MM.1S (cell line): ENCODE results near the gene PCMTD2.
"Not testable (repeated sequence)": the region's sequence is repeated elsewhere in the genome, so short reads cannot be mapped to it uniquely, and the experiment has no call there.

Experiments used
- DNase-seq: peaks from one replicate; pipeline ENCODE4 v3.0.0-alpha.2; 2015
- H2AFZ ChIP-seq: fragments of 300-600 bp; sonication (generic); 2 replicates; pipeline ENCODE4 v1.6.0; 2016; ENCODE audit warnings: antibody characterized with exemption, low read length
- H3F3A ChIP-seq: fragments of 300-600 bp; sonication (generic); 2 replicates; pipeline ENCODE4 v1.6.1; 2016; ENCODE audit warnings: mild to moderate bottlenecking, antibody characterized with exemption, low read length, moderate library complexity, mixed read lengths; ENCODE audit not compliant: insufficient read depth
- H3K27ac ChIP-seq: fragments of 300-600 bp; sonication (generic); 2 replicates; pipeline ENCODE4 v1.5.1; 2016; ENCODE audit warnings: mild to moderate bottlenecking, low read length
- H3K27me3 ChIP-seq: fragments of 300-600 bp; sonication (generic); replicated peaks from 2 replicates; pipeline ENCODE4 v1.6.0; 2016; ENCODE audit warnings: low read length; ENCODE audit not compliant: insufficient read depth
- H3K36me3 ChIP-seq: fragments of 300-600 bp; sonication (generic); replicated peaks from 2 replicates; pipeline ENCODE4 v1.6.1; 2016; ENCODE audit warnings: mild to moderate bottlenecking, low read length, mixed read lengths; ENCODE audit not compliant: insufficient read depth
- H3K4me1 ChIP-seq: fragments of 300-600 bp; sonication (generic); 2 replicates; pipeline ENCODE4 v1.6.1; 2016; ENCODE audit warnings: low read length, mixed read lengths
- H3K4me2 ChIP-seq: fragments of 300-600 bp; sonication (generic); 2 replicates; pipeline ENCODE4 v1.6.0; 2016; ENCODE audit warnings: low read depth, low read length
- H3K4me3 ChIP-seq: fragments of 300-600 bp; sonication (generic); 2 replicates; pipeline ENCODE4 v1.5.1; 2016; ENCODE audit warnings: low read length, mixed read lengths
- H3K79me2 ChIP-seq: fragments of 300-600 bp; sonication (generic); 2 replicates; pipeline ENCODE4 v1.6.1; 2016; ENCODE audit warnings: mixed run types, low read length, mixed read lengths
- H3K9ac ChIP-seq: fragments of 300-600 bp; sonication (generic); 2 replicates; pipeline ENCODE4 v1.6.1; 2016; ENCODE audit warnings: low read length, mixed read lengths
- H3K9me2 ChIP-seq: fragments of 300-600 bp; sonication (generic); replicated peaks from 2 replicates; pipeline ENCODE4 v1.6.1; 2016; ENCODE audit warnings: mild to moderate bottlenecking, low read length, mixed read lengths; ENCODE audit not compliant: insufficient read depth
- H3K9me3 ChIP-seq: fragments of 300-600 bp; sonication (generic); replicated peaks from 2 replicates; pipeline ENCODE4 v1.6.1; 2016; ENCODE audit warnings: mild to moderate bottlenecking, low read length, mixed read lengths; ENCODE audit not compliant: insufficient read depth
- H4K20me1 ChIP-seq: fragments of 300-600 bp; sonication (generic); 2 replicates; pipeline ENCODE4 v1.6.1; 2016; ENCODE audit warnings: mild to moderate bottlenecking, low read length, moderate library complexity, mixed read lengths; ENCODE audit not compliant: insufficient read depth
- CTCF ChIP-seq: fragments of 300-600 bp; sonication (generic); IDR thresholded peaks from 2 replicates; pipeline ENCODE4 v1.5.1; 2016; ENCODE audit warnings: antibody characterized with exemption, low read length, mixed read lengths
- EZH2 ChIP-seq: fragments of 300-600 bp; sonication (generic); optimal IDR thresholded peaks from 2 replicates; pipeline ENCODE3; 2017; ENCODE audit warnings: low read depth, mild to moderate bottlenecking, antibody characterized with exemption, low read length, mixed read lengths
- EZH2phosphoT487 ChIP-seq: fragments of 300-600 bp; sonication (generic); IDR thresholded peaks from 2 replicates; pipeline ENCODE4 v1.6.1; 2018; ENCODE audit warnings: antibody characterized with exemption, low read length

Gene PCMTD2

DNA sequence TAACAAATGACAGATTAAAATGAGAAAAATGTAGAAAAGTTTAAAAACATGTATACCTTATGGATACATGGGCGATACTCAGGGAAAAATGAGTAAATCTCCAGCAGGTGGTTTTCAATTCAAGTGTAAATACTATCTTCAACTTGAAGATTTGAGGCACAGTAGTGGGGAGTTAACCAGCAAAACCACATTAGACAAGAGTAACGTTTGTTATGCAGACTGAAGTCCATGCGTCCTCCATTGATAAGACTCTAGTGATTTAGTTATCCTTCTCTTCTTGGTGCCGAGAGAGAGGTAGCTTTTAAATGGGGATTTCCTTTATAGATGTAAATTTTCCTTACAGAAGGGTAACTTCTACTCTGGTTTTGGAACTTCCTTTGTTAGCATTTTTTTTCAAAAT, 28.1 kb downstream of the PCMTD2 start:
- Histone ChIP-seq H4K20me1 (no peaks in the 10 kb centered on the region), H3K79me2 (no peaks in the 10 kb centered on the region), H3K27ac (no peak overlapping the region), H3K9ac (no peak overlapping the region), H2AFZ (no peak overlapping the region), H3K4me1 (peaks cover 7% of the 10 kb centered on the region), H3F3A (peaks cover 6% of the 10 kb centered on the region; the same call in 1 of the 2 replicates), H3K9me3 (no peaks in the 10 kb centered on the region), H3K9me2 (no peaks in the 10 kb centered on the region), H3K36me3 (no peaks in the 10 kb centered on the region), H3K4me2 (no peak overlapping the region), H3K27me3 (peaks cover 11% of the 10 kb centered on the region; the same call in 1 of the 2 replicates), H3K4me3 (no peak overlapping the region)
- TF ChIP-seq CTCF (no peak), EZH2 (no peak), EZH2phosphoT487 (no peak)
- DNase-seq = no peak

DNA sequence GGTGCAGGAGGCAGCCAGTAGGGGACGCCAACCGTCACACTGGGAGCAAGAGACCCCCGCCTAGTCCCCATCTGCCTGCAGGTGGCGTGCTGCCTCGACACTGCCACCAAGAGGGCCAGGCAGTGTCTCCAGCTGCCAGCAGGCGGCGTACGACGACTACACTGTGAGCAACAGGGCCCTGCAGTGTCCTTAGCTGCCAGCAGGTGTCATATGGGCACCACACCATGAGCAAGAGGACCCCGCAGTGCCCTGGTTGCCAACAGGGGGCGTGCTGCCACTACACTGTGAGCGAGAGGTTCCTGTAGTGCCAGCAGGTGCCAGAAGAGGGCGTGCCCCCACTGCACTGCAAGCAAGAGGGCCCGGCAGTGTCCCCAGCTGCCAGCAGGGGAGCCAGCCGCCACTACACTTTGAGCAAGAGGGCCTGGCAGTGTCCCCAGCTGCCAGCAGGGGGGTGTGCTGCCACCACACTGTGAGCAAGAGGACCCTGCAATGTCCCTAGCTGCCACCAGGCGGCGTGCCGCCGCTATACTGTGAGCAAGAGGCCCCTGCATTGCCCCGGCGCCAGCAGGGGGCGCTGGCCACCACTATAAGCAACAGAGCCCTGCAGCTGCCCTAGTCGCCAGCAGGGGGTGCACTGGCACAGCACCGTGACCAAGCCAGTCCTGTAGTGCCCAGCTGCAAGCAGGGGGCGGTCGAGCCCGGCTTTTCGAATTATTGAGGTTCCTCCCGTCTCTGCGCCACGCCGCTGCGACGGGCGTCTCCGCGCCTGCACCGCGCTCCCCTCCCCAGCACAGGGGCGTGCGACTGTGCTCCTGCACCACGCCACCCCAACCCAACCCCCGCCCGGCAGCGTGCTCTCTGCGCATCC, 30.3 kb downstream of the PCMTD2 start:
- H3K9me3 ChIP-seq, H4K20me1 ChIP-seq, H3K9ac ChIP-seq, H2AFZ ChIP-seq, H3K36me3 ChIP-seq, H3K27ac ChIP-seq, H3K4me3 ChIP-seq, H3F3A ChIP-seq, H3K79me2 ChIP-seq, H3K4me2 ChIP-seq, H3K4me1 ChIP-seq, H3K9me2 ChIP-seq: not testable (repeated sequence)
- peak; percentile 92 for DNase-seq
- H3K27me3 ChIP-seq = peaks cover 11% of the 10 kb centered on the region; the same call in 1 of the 2 replicates
- peak; percentile 88 for TF ChIP-seq CTCF

- H3K79me2 ChIP-seq, H3K9me3 ChIP-seq, H3K27ac ChIP-seq, H2AFZ ChIP-seq, H3K4me2 ChIP-seq, H3K36me3 ChIP-seq, H3F3A ChIP-seq, DNase-seq, H3K4me1 ChIP-seq, H3K4me3 ChIP-seq, H3K9me2 ChIP-seq, H3K9ac ChIP-seq, H4K20me1 ChIP-seq: not testable (repeated sequence)
- H3K27me3 ChIP-seq = peaks cover 11% of the 10 kb centered on the region; the same call in 1 of the 2 replicates
Measured at GRCh38 chr20:64286447-64287263, 31.1 kb downstream of the PCMTD2 start.

DNA sequence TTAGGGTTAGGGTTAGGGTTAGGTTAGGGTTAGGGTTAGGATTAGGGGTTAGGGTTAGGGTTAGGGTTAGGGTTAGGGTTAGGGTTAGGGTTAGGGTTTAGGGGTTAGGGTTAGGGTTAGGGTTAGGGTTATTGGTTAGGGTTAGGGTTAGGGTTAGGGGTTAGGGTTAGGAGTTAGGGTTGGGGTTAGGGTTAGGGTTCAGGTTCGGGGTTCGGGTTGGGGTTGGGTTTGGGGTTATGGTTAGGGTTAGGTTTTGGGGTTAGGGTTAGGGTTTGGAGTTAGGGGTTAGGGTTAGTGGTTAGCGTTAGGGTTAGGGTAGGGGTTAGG, 31.7 kb downstream of the PCMTD2 start:
- not testable (repeated sequence) for H3K27ac ChIP-seq

GRCh38 chr20:64292167-64292566, 36.6 kb downstream of the PCMTD2 start:
- not testable (repeated sequence) for H3K4me2 ChIP-seq, H3K36me3 ChIP-seq, DNase-seq, H3K9me3 ChIP-seq, H4K20me1 ChIP-seq, H3K9me2 ChIP-seq, H3K27ac ChIP-seq, H3F3A ChIP-seq, H3K27me3 ChIP-seq, H3K9ac ChIP-seq, H3K4me1 ChIP-seq, H3K79me2 ChIP-seq, H3K4me3 ChIP-seq, H2AFZ ChIP-seq

More for the DNA sequence above, 31.7 kb downstream of the PCMTD2 start:
- H3K9me3 ChIP-seq, H3K4me1 ChIP-seq, H3K4me3 ChIP-seq, H3K36me3 ChIP-seq, H3K9ac ChIP-seq, H3K79me2 ChIP-seq, H2AFZ ChIP-seq, H3K4me2 ChIP-seq, DNase-seq, H3F3A ChIP-seq, H4K20me1 ChIP-seq, H3K9me2 ChIP-seq: not testable (repeated sequence)
- H3K27me3 ChIP-seq = peaks cover 11% of the 10 kb centered on the region; the same call in 1 of the 2 replicates

- H3K27ac ChIP-seq, H3K4me1 ChIP-seq, H4K20me1 ChIP-seq, H3K4me3 ChIP-seq, H3F3A ChIP-seq, H3K9ac ChIP-seq, H3K9me2 ChIP-seq, H2AFZ ChIP-seq, H3K9me3 ChIP-seq, H3K36me3 ChIP-seq, H3K4me2 ChIP-seq, DNase-seq, H3K27me3 ChIP-seq, H3K79me2 ChIP-seq: not testable (repeated sequence)
Measured at GRCh38 chr20:64303086-64303485, 47.5 kb downstream of the PCMTD2 start.
